ENCODE results near the gene P2RY2. TPM values are rescaled to one million over a fixed set of nuclear protein-coding genes. Genes with fewer than 3 reads are reported as not detected.

The P2RY2 gene
- total RNA-seq, 3 donors from 2014 or later = not detected

DNA sequence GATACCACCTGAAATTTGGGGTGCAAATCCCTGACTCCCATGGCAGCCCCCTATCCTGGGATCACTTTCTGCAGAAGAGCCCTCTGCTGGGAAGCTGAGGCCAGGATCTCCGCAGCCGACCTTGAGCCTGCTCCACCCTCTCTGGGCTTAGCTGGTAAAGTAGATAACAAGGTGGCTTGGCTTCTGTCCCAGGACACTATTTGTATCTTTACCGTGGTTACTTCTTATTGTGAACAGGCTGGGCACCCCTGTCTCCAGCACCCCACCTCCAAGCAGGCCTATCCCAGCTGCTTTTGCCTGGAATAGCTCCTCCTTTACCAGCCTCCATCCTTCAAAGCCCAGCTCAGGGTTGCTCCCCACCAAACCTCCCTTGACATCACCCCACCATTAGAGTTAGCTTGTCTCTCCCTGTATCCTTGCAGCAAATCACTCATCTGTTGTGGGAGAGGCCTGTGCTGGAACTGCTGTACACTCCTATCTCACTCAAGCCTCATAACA, 35.2 kb upstream of the P2RY2 start:
- H3K4me1 Mint-ChIP-seq (ENCODE audit: low read depth) = peaks cover 9% of the 10 kb centered on the region
- H3K36me3 Mint-ChIP-seq (ENCODE audit: insufficient read depth) = no peaks in the 10 kb centered on the region
- H3K4me3 Mint-ChIP-seq = no peak overlapping the region
- H3K27me3 Mint-ChIP-seq (ENCODE audit: low read depth) = peaks cover 11% of the 10 kb centered on the region
- H3K9me3 Mint-ChIP-seq = no peaks in the 10 kb centered on the region
- ATAC-seq (no peak), DNase-seq (no peak)

- peaks cover 11% of the 10 kb centered on the region for H3K27me3 Mint-ChIP-seq (ENCODE audit: low read depth)
- H3K36me3 Mint-ChIP-seq (ENCODE audit: insufficient read depth) = no peaks in the 10 kb centered on the region
- no peaks in the 10 kb centered on the region for H3K9me3 Mint-ChIP-seq
- ATAC-seq = peak; percentile 80 to 91
- H3K4me3 Mint-ChIP-seq = no peak overlapping the region
- peak; percentile 24 for DNase-seq
- H3K4me1 Mint-ChIP-seq (ENCODE audit: low read depth) = peaks cover 6% of the 10 kb centered on the region
Measured at GRCh38 chr11:73184953-73185671, 33.0 kb upstream of the P2RY2 start.

DNA sequence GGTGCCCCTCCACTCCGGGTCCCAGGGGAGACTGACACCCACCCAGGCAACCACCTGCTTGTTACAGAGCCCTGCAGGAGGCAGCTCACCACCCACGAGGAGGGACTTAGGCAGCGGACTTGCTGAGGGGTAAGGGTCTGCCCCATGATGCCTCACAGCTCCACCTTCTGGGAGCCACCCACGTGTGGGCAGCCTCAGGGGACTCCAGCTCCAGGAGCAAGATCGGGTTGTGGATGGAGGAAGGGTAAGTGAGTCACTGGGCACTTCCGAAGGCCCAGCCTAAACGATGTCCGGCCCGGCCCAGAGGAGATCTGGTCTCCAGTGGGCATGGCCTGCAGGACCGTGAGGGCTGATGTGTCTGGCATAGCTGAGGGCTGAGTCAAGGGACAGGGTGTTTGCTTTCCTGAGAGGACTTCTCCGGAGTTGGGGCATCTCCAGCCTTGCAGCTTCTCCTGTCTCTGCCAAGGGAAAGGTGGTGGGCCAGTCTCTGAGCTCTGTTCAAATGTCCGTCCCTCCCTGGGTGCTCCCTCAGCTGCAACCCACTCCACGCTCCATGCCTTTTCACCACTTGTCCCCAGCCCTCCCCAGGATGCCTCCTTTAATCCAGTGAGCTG, 32.3 kb upstream of the P2RY2 start:
- peaks cover 6% of the 10 kb centered on the region for H3K4me1 Mint-ChIP-seq (ENCODE audit: low read depth)
- no peak overlapping the region for H3K4me3 Mint-ChIP-seq
- peaks cover 17% of the 10 kb centered on the region for H3K27me3 Mint-ChIP-seq (ENCODE audit: low read depth)
- DNase-seq (no peak), ATAC-seq (no peak)
- H3K9me3 Mint-ChIP-seq = no peaks in the 10 kb centered on the region
- no peaks in the 10 kb centered on the region for H3K36me3 Mint-ChIP-seq (ENCODE audit: insufficient read depth)

DNA sequence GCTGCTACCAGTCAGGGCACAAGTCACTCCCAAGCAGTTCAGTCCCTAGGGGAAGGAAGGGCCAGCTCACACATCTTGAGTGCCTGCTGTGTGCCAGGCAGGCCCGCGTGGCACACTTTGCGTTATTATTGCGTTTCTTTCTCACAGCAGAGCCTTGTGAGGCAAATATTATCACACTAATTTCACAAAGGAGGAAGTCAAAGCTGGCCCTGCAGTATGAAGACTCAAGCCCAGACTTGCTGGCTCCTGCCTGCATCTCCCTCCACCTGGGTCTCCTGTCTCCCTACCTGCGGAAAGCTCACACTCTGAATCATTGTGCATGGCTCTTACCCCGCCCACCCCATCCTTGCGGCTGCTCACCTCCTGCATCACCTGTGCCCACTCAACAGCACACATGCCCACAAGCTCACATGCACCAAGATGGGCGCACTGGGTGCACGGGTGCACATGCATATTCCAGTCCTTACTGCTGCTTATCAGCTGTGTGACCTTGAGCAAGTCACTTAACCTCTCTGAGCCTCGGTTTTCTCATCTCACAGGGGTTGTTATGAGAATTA, 31.7 kb upstream of the P2RY2 start:
- peaks cover 6% of the 10 kb centered on the region for H3K4me1 Mint-ChIP-seq (ENCODE audit: low read depth)
- no peaks in the 10 kb centered on the region for H3K36me3 Mint-ChIP-seq (ENCODE audit: insufficient read depth)
- H3K9me3 Mint-ChIP-seq = no peaks in the 10 kb centered on the region
- no peak overlapping the region for H3K4me3 Mint-ChIP-seq
- no peak for ATAC-seq
- DNase-seq = no peak
- H3K27me3 Mint-ChIP-seq (ENCODE audit: low read depth) = peaks cover 17% of the 10 kb centered on the region

DNA sequence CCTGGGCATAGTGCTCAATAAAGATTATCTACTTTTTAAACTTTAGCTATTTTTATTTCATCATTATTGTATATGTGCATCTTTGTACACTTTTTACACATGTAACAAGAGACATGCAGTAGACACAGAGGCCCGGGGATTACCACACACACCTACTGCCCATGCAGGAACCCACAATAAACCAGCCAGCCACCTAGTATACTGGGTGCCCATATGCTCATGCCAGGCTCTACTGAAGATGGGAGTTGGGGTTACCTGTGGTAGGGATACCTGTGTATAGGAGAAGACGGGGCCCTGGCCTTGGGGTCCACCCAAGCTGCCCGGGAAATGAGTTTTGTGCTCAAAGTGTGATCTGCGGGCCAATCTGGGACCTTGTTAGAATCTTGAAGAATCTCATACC, 31.2 kb upstream of the P2RY2 start:
- no peak for ATAC-seq

DNA sequence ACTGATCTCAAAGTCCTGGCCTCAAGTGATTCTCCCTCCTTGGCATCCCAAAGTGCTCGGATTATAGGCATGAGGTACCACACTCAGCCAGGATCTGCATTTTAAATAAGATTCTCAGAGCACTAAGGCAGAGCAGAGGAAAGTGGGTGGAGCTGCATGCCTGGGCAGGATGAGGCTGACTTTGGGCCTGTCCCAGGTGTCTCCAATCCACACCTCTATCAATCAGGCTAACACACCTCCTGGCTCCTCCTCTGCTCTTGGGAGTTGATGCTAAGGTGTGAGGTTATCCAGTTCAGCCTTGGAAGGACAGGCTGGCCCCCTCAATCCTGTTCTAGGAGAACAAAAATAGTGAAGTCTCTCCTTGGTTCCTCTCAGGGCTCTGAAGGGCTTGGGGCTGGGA, 30.2 kb upstream of the P2RY2 start:
- no peak for ATAC-seq
- H3K4me1 Mint-ChIP-seq (ENCODE audit: low read depth) = peaks cover 6% of the 10 kb centered on the region
- H3K27me3 Mint-ChIP-seq (ENCODE audit: low read depth) = peaks cover 17% of the 10 kb centered on the region

More for the DNA sequence above, 31.2 kb upstream of the P2RY2 start:
- Mint-ChIP-seq H3K9me3 (no peaks in the 10 kb centered on the region), H3K4me1 (ENCODE audit: low read depth) (peaks cover 6% of the 10 kb centered on the region), H3K4me3 (no peak overlapping the region), H3K36me3 (ENCODE audit: insufficient read depth) (no peaks in the 10 kb centered on the region), H3K27me3 (ENCODE audit: low read depth) (peaks cover 17% of the 10 kb centered on the region)
- no peak for DNase-seq

DNA sequence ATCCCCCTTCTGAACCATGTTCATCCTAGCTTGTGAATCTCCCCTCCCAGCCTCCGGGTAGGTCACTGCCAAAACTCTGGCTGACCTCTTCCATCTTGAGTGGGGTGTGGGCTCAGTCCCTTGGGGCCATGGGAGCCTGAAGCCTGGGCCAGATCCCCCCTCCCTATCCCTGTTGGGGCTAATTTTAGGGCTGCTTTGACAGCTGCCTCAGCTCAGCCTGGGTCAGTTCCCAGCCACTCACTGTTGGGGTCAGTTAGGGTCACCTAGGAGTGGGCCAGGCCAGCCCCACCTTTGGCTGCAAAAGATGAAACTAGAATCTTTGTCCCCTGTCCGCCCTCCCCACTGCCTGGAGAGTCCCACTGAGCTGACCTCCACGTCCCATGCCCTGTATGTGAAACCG, 29.8 kb upstream of the P2RY2 start:
- Mint-ChIP-seq H3K4me3 (no peak overlapping the region), H3K27me3 (ENCODE audit: low read depth) (peaks cover 17% of the 10 kb centered on the region), H3K4me1 (ENCODE audit: low read depth) (peaks cover 6% of the 10 kb centered on the region), H3K36me3 (ENCODE audit: insufficient read depth) (no peaks in the 10 kb centered on the region), H3K9me3 (no peaks in the 10 kb centered on the region)
- ATAC-seq (no peak), DNase-seq (no peak)

More for the DNA sequence above, 30.2 kb upstream of the P2RY2 start:
- DNase-seq = no peak
- H3K9me3 Mint-ChIP-seq = no peaks in the 10 kb centered on the region
- H3K36me3 Mint-ChIP-seq (ENCODE audit: insufficient read depth) = no peaks in the 10 kb centered on the region
- no peak overlapping the region for H3K4me3 Mint-ChIP-seq

GRCh38 chr11:73189315-73189714, 28.8 kb upstream of the P2RY2 start:
- no peak for ATAC-seq
- peaks cover 5% of the 10 kb centered on the region for H3K4me1 Mint-ChIP-seq (ENCODE audit: low read depth)
- no peaks in the 10 kb centered on the region for H3K36me3 Mint-ChIP-seq (ENCODE audit: insufficient read depth)
- H3K4me3 Mint-ChIP-seq = no peak overlapping the region
- H3K9me3 Mint-ChIP-seq = no peaks in the 10 kb centered on the region
- H3K27me3 Mint-ChIP-seq (ENCODE audit: low read depth) = peaks cover 17% of the 10 kb centered on the region
- DNase-seq = no peak

GRCh38 chr11:73189723-73190556, 28.1 kb upstream of the P2RY2 start:
- Mint-ChIP-seq H3K9me3 (no peaks in the 10 kb centered on the region), H3K4me3 (no peak overlapping the region), H3K27me3 (ENCODE audit: low read depth) (peaks cover 16% of the 10 kb centered on the region), H3K4me1 (ENCODE audit: low read depth) (peaks cover 4% of the 10 kb centered on the region), H3K36me3 (ENCODE audit: insufficient read depth) (no peaks in the 10 kb centered on the region)
- ATAC-seq (no peak), DNase-seq (no peak)

DNA sequence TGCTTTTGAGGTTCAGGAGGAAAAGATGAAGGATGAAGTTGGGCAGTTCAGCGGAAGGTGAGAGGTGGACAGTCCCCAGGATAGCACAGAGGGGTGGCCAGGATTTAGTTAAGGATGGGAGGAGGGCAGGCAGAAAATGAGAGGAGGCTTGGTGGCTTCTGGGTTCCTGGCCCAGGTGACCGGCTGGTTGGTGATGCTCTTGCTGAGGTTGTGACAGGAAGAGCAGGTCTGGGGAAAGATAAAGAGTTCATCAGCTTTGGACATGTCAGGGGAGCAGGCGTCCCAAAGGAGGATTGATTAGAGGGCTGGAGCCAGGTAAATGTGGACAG, 27.6 kb upstream of the P2RY2 start:
- H3K9me3 Mint-ChIP-seq = no peaks in the 10 kb centered on the region
- H3K27me3 Mint-ChIP-seq (ENCODE audit: low read depth) = peaks cover 12% of the 10 kb centered on the region
- H3K4me3 Mint-ChIP-seq = no peak overlapping the region
- H3K4me1 Mint-ChIP-seq (ENCODE audit: low read depth) = no peaks in the 10 kb centered on the region
- H3K36me3 Mint-ChIP-seq (ENCODE audit: insufficient read depth) = no peaks in the 10 kb centered on the region
- DNase-seq (no peak), ATAC-seq (no peak)

DNA sequence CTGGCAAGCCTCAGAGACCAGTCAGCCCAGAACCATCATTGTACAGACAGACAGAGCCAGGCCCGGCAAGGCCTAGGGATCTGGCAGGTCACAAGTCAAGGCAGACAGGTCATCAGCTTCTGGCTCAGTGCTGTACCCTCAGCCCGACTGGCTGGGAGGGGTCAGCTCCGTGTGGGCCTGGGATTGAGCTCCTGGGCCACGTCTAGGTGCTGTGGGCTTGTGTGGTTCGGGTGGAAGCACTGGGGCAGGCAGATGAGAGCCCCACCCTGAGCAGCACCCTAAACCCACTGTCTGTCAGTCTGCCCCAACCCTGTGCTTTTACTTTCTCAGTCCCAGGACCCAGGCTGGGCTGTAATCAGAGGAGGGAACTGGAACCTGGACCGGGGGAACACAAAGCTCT, 26.9 kb upstream of the P2RY2 start:
- Mint-ChIP-seq H3K4me1 (ENCODE audit: low read depth) (no peaks in the 10 kb centered on the region), H3K9me3 (no peaks in the 10 kb centered on the region), H3K4me3 (no peak overlapping the region), H3K27me3 (ENCODE audit: low read depth) (peaks cover 12% of the 10 kb centered on the region), H3K36me3 (ENCODE audit: insufficient read depth) (no peaks in the 10 kb centered on the region)
- DNase-seq (no peak), ATAC-seq (no peak)

- Mint-ChIP-seq H3K4me3 (no peak overlapping the region), H3K4me1 (ENCODE audit: low read depth) (no peaks in the 10 kb centered on the region), H3K36me3 (ENCODE audit: insufficient read depth) (no peaks in the 10 kb centered on the region), H3K9me3 (no peaks in the 10 kb centered on the region), H3K27me3 (ENCODE audit: low read depth) (peaks cover 8% of the 10 kb centered on the region)
- ATAC-seq (peak; percentile 35 to 58), DNase-seq (no peak)
Measured at GRCh38 chr11:73192272-73192671, 25.8 kb upstream of the P2RY2 start.

DNA sequence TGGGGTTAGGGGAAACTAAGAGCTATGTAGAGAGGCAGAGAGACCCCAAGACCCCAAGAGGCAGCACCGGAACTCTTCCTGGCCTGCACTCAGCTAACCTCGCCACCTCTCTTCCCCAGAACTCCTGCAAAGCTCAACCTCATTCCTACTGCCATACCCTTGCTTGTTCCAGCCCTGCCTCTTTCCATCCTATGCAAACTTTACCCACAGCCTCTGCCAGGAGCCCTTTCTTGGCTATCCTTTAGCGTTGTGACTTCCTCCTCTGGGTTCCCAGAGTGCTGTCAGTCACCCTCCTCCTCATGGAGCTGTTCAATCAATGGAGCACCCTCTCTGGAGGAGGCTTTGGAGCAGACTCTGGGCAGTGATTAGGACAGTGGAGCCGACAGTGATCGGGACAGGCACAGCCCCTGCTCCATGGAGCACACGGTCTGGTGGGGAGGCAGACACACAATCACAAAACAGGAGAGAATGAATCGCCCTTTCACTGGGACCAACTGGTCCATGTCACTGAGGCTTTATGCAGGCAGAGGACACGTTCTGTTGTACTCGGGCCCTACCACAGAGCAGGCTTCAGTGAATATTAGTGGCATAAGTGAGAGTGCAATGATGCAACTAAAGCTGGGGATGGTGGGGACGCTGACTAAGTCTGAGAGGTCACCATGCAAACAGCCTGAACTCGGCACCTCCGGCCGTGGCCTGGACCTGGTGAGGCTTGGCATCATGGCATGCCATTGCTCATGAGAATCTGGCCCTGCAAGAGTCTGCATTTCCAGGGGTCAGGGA, 24.6 kb upstream of the P2RY2 start:
- Mint-ChIP-seq H3K36me3 (ENCODE audit: insufficient read depth) (no peaks in the 10 kb centered on the region), H3K9me3 (no peaks in the 10 kb centered on the region), H3K27me3 (ENCODE audit: low read depth) (peaks cover 8% of the 10 kb centered on the region), H3K4me3 (no peak overlapping the region), H3K4me1 (ENCODE audit: low read depth) (no peaks in the 10 kb centered on the region)
- ATAC-seq (no peak), DNase-seq (no peak)

- no peak overlapping the region for H3K4me3 Mint-ChIP-seq
- no peak for DNase-seq
- no peaks in the 10 kb centered on the region for H3K9me3 Mint-ChIP-seq
- no peaks in the 10 kb centered on the region for H3K4me1 Mint-ChIP-seq (ENCODE audit: low read depth)
- no peak for ATAC-seq
- peaks cover 8% of the 10 kb centered on the region for H3K27me3 Mint-ChIP-seq (ENCODE audit: low read depth)
- H3K36me3 Mint-ChIP-seq (ENCODE audit: insufficient read depth) = no peaks in the 10 kb centered on the region
Measured at GRCh38 chr11:73194034-73194507, 24.0 kb upstream of the P2RY2 start.

All from activated T-cell treated with anti-CD3 and anti-CD28 coated beads, Interleukin-2, amount 50 U/mL, for 4 hours (primary cell).